Lung (tissue), 12 donors: ENCODE data around the gene KCNV2. TPM values are rescaled to one million over a fixed set of nuclear protein-coding genes. Genes with fewer than 3 reads are reported as not detected.

ENCODE experiments used
- ATAC-seq: fragments of 200-7000 bp; cut with Tn5 transposase; one replicate; pipeline ENCODE4 v1.9.1; 2020; ENCODE audit warnings: moderate number of reproducible peaks; ENCODE audit not compliant: insufficient read depth, low FRiP score
- DNase-seq, 3 donors: peaks; one replicate each; pipeline ENCODE4 v3.0.0-alpha.2; 2013 to 2017
- H3K27ac ChIP-seq, 2 donors: one replicate each; pipeline ENCODE4 v1.5.1; 2013; ENCODE audit warnings: mild to moderate bottlenecking in 2 of 2, moderate library complexity in 2 of 2, control low read depth in 1 of 2, inconsistent platforms in 1 of 2, low read depth in 1 of 2, low read length in 1 of 2
- H3K27me3 ChIP-seq, 3 donors: one replicate each; pipeline ENCODE4 v1.5.1; 2013; ENCODE audit warnings: low read length in 2 of 3; ENCODE audit not compliant: control insufficient read depth in 3 of 3, insufficient read depth in 3 of 3
- H3K36me3 ChIP-seq, 4 donors: one replicate each; pipeline ENCODE4 v1.5.1; 2013; ENCODE audit warnings: low read length in 4 of 4, mild to moderate bottlenecking in 1 of 4, moderate library complexity in 1 of 4; ENCODE audit not compliant: control insufficient read depth in 4 of 4, insufficient read depth in 4 of 4
- H3K4me1 ChIP-seq, 5 donors: one replicate each; pipeline ENCODE4 v1.5.1; 2013; ENCODE audit warnings: low read length in 5 of 5, mild to moderate bottlenecking in 2 of 5, moderate library complexity in 1 of 5; ENCODE audit not compliant: control insufficient read depth in 5 of 5, insufficient read depth in 5 of 5
- H3K4me3 ChIP-seq: one replicate; pipeline ENCODE4 v1.5.1; 2013; ENCODE audit warnings: mild to moderate bottlenecking, control low read depth, moderate library complexity
- H3K9ac ChIP-seq, 2 donors: one replicate each; pipeline ENCODE4 v1.5.1; 2013; ENCODE audit warnings: low read length in 2 of 2, control low read depth in 1 of 2; ENCODE audit not compliant: insufficient read depth in 1 of 2
- H3K9me3 ChIP-seq, 4 donors: one replicate each; pipeline ENCODE4 v1.5.1; 2013; ENCODE audit warnings: low read length in 3 of 4, mild to moderate bottlenecking in 1 of 4, moderate library complexity in 1 of 4; ENCODE audit not compliant: control insufficient read depth in 4 of 4, insufficient read depth in 3 of 4
- CTCF ChIP-seq: IDR thresholded peaks from 2 replicates; pipeline ENCODE4 v1.5.1; 2012; ENCODE audit warnings: mild to moderate bottlenecking; ENCODE audit errors: control extremely low read depth, extremely low read depth
- WGBS, 2 donors: extraction: QIAGEN DNeasy Blood & Tissue Kit; methylation state at CpG; one replicate each; pipeline ENCODE4 v1.1.7; 2013; 5-methylcytosine and 5-hydroxymethylcytosine counted together
- polyA plus RNA-seq, 2 donors: library from polyadenylated mRNA; stranded (reverse); fragments of 200-250 nt; gene quantifications; one replicate each; pipeline ENCODE4 v1.2.1, GENCODE V29; 2013
- total RNA-seq, 2 donors: library from RNA; depleted of rRNA in 1 of 2; stranded (reverse); fragments of >200 nt in 1 of 2; gene quantifications; one replicate each; pipeline ENCODE4 v1.2.1, GENCODE V29; 2014 to 2021
- donor health status: control.
- donor health status: control.
- donor health status: Bipolar disorder and iron deficiency.
- donor health status: healthy.
- donor health status: DM: yes; HTN: yes; CAD: no.

The KCNV2 gene
- total and polyA plus RNA-seq, 4 donors: not detected

- H3K36me3 ChIP-seq: peaks cover 0 to 5% (median 1%) of the 10 kb centered on the region in 4 donors
- no peak overlapping the region for H3K9ac ChIP-seq
- TF ChIP-seq CTCF: no peak
- ATAC-seq (no peak), DNase-seq (no peak)
- H3K4me3 ChIP-seq: no peak overlapping the region
- H3K27ac ChIP-seq: no peak overlapping the region
- WGBS, 2 donors: 75 to 84% methylated on average over 2 of the region's 2 CpGs
- peaks cover 0 to 12% (median 0%) of the 10 kb centered on the region in 5 donors for H3K4me1 ChIP-seq
- no peaks in the 10 kb centered on the region for H3K27me3 ChIP-seq
- no peaks in the 10 kb centered on the region for H3K9me3 ChIP-seq
Observed at GRCh38 chr9:2758162-2758897, 41.0 kb downstream of the KCNV2 start.

GRCh38 chr9:2758898-2759510 lies 41.7 kb downstream of the KCNV2 start:
- peaks cover 0 to 5% (median 1%) of the 10 kb centered on the region in 4 donors for H3K36me3 ChIP-seq
- peak in 2 of 3 donors; percentile 11 to 49 for DNase-seq
- no peak overlapping the region for H3K4me3 ChIP-seq
- no peak for ATAC-seq
- no peaks in the 10 kb centered on the region for H3K9me3 ChIP-seq
- no peak for TF ChIP-seq CTCF
- H3K27me3 ChIP-seq: no peaks in the 10 kb centered on the region
- no peak overlapping the region for H3K9ac ChIP-seq
- peaks cover 0 to 15% (median 2%) of the 10 kb centered on the region in 5 donors for H3K4me1 ChIP-seq
- 0 to 100% methylated on average over 1 of the region's 1 CpG for whole genome bisulfite sequencing, 2 donors
- no peak overlapping the region for H3K27ac ChIP-seq

GRCh38 chr9:2761424-2761823 lies 44.1 kb downstream of the KCNV2 start:
- Histone ChIP-seq H3K4me3 (no peak overlapping the region), H3K9me3 (no peaks in the 10 kb centered on the region), H3K27ac (no peak overlapping the region), H3K36me3 (peaks cover 0 to 5% (median 2%) of the 10 kb centered on the region in 4 donors), H3K4me1 (peaks cover 0 to 15% (median 5%) of the 10 kb centered on the region in 5 donors), H3K27me3 (no peaks in the 10 kb centered on the region), H3K9ac (no peak overlapping the region)
- DNase-seq (no peak), ATAC-seq (no peak)
- 88 to 94% methylated on average over 4 of the region's 4 CpGs for whole genome bisulfite sequencing, 2 donors
- no peak for TF ChIP-seq CTCF
